ACC112 (cell line): ENCODE measurements around the gene CATSPERE.
A peak's percentile ranks its signal among the peaks of the same experiment; 100 is the strongest.

Experiments
- H2AFZ ChIP-seq: fragments of 200-600 bp; sonication (generic); one replicate; pipeline ENCODE4 v1.6.0; 2017; ENCODE audit warnings: antibody characterized with exemption, low read length; ENCODE audit not compliant: unreplicated experiment
- H3K27ac ChIP-seq: fragments of 200-600 bp; sonication (generic); 2 replicates; pipeline ENCODE4 v1.5.1; 2014; ENCODE audit warnings: low read depth, mild to moderate bottlenecking, antibody characterized with exemption, low read length, moderate library complexity
- H3K27me3 ChIP-seq: fragments of 200-600 bp; sonication (generic); 2 replicates; pipeline ENCODE4 v1.6.1; 2014; ENCODE audit warnings: mild to moderate bottlenecking, antibody characterized with exemption, low read length, moderate library complexity, mixed read lengths; ENCODE audit not compliant: insufficient read depth
- H3K36me3 ChIP-seq: fragments of 200-600 bp; sonication (generic); 2 replicates; pipeline ENCODE4 v1.6.1; 2016; ENCODE audit warnings: mild to moderate bottlenecking, antibody characterized with exemption, low read length, moderate library complexity, mixed read lengths; ENCODE audit not compliant: insufficient read depth
- H3K4me1 ChIP-seq: fragments of 200-600 bp; sonication (generic); one replicate; pipeline ENCODE4 v1.6.1; 2016; ENCODE audit warnings: low read length, mixed read lengths; ENCODE audit not compliant: insufficient read depth, unreplicated experiment, control insufficient read depth
- H3K4me3 ChIP-seq: fragments of 200-600 bp; sonication (generic); 2 replicates; pipeline ENCODE4 v1.5.1; 2014; ENCODE audit warnings: mild to moderate bottlenecking, low read depth, low read length
- H3K79me2 ChIP-seq: fragments of 200-600 bp; sonication (generic); one replicate; pipeline ENCODE4 v1.6.0; 2016; ENCODE audit warnings: low read length; ENCODE audit not compliant: control insufficient read depth, unreplicated experiment, insufficient read depth

The CATSPERE gene

GRCh38 chr1:244448279-244449036, 12.6 kb upstream of the CATSPERE start:
- H3K4me1 ChIP-seq, result peaks cover 50% of the 10 kb centered on the region
- no peaks in the 10 kb centered on the region for H3K27me3 ChIP-seq
- H3K27ac ChIP-seq, result no peak overlapping the region
- no peak overlapping the region; the same call in 1 of the 2 replicates for H3K4me3 ChIP-seq
- no peak overlapping the region for H2AFZ ChIP-seq
- no peaks in the 10 kb centered on the region; the same call in 1 of the 2 replicates for H3K36me3 ChIP-seq
- H3K79me2 ChIP-seq, result peaks cover 72% of the 10 kb centered on the region

GRCh38 chr1:244449936-244450508, 11.1 kb upstream of the CATSPERE start:
- Histone ChIP-seq H3K4me1 (peaks cover 50% of the 10 kb centered on the region), H2AFZ (no peak overlapping the region), H3K36me3 (no peaks in the 10 kb centered on the region; the same call in 1 of the 2 replicates), H3K4me3 (peak overlapping the region; percentile 86), H3K27me3 (no peaks in the 10 kb centered on the region), H3K27ac (peak overlapping the region; percentile 81), H3K79me2 (peaks cover 61% of the 10 kb centered on the region)

- Histone ChIP-seq H3K4me3 (peak overlapping the region; percentile 86), H3K27me3 (no peaks in the 10 kb centered on the region), H3K36me3 (no peaks in the 10 kb centered on the region; the same call in 1 of the 2 replicates), H2AFZ (peak overlapping the region; percentile 54), H3K4me1 (peaks cover 42% of the 10 kb centered on the region), H3K27ac (peak overlapping the region; percentile 81), H3K79me2 (peaks cover 53% of the 10 kb centered on the region)
Observed at GRCh38 chr1:244450597-244451538, 10.2 kb upstream of the CATSPERE start.

- Histone ChIP-seq H3K79me2 (peaks cover 47% of the 10 kb centered on the region), H3K36me3 (no peaks in the 10 kb centered on the region; the same call in 1 of the 2 replicates), H2AFZ (peak within 1 kb of the TSS; percentile 69), H3K27me3 (no peaks in the 10 kb centered on the region), H3K4me1 (peaks cover 35% of the 10 kb centered on the region), H3K27ac (peak within 1 kb of the TSS; percentile 81), H3K4me3 (peak within 1 kb of the TSS; percentile 86)
Observed at GRCh38 chr1:244451539-244451950, 9.5 kb upstream of the CATSPERE start, which contains the start of gene ADSS2. TSS of gene ADSS2 (minus strand) at chr1:244451909. CDS start at chr1:244451817, 92 bp downstream.

- Histone ChIP-seq H3K27ac (peak overlapping the region; percentile 81; the same call in 1 of the 2 replicates), H2AFZ (peak overlapping the region; percentile 69), H3K79me2 (peaks cover 41% of the 10 kb centered on the region), H3K27me3 (no peaks in the 10 kb centered on the region), H3K4me3 (peak overlapping the region; percentile 86), H3K36me3 (no peaks in the 10 kb centered on the region; the same call in 1 of the 2 replicates), H3K4me1 (peaks cover 32% of the 10 kb centered on the region)
Observed at GRCh38 chr1:244451951-244452795, 8.9 kb upstream of the CATSPERE start.

GRCh38 chr1:244454412-244454811, 6.7 kb upstream of the CATSPERE start:
- Histone ChIP-seq H3K4me1 (peaks cover 16% of the 10 kb centered on the region), H3K27me3 (no peaks in the 10 kb centered on the region), H3K4me3 (no peak overlapping the region), H3K27ac (no peak overlapping the region), H3K79me2 (peaks cover 20% of the 10 kb centered on the region), H3K36me3 (no peaks in the 10 kb centered on the region), H2AFZ (no peak overlapping the region)

- H3K79me2 ChIP-seq, result no peaks in the 10 kb centered on the region
- peaks cover 17% of the 10 kb centered on the region for H3K4me1 ChIP-seq
- no peaks in the 10 kb centered on the region for H3K36me3 ChIP-seq
- H3K27ac ChIP-seq, result no peak overlapping the region
- no peaks in the 10 kb centered on the region for H3K27me3 ChIP-seq
- H2AFZ ChIP-seq, result no peak overlapping the region
- H3K4me3 ChIP-seq, result no peak overlapping the region
Observed at GRCh38 chr1:244456586-244456985, 4.5 kb upstream of the CATSPERE start.

- no peak overlapping the region for H2AFZ ChIP-seq
- H3K4me1 ChIP-seq, result peaks cover 14% of the 10 kb centered on the region
- H3K79me2 ChIP-seq, result no peaks in the 10 kb centered on the region
- no peak overlapping the region for H3K4me3 ChIP-seq
- no peaks in the 10 kb centered on the region for H3K27me3 ChIP-seq
- H3K36me3 ChIP-seq, result no peaks in the 10 kb centered on the region
- no peak overlapping the region for H3K27ac ChIP-seq
Observed at GRCh38 chr1:244458781-244459180, 2.3 kb upstream of the CATSPERE start.

- Histone ChIP-seq H3K36me3 (no peaks in the 10 kb centered on the region), H3K27ac (no peak overlapping the region), H3K27me3 (no peaks in the 10 kb centered on the region), H3K79me2 (no peaks in the 10 kb centered on the region), H3K4me3 (peak overlapping the region; percentile 93; the same call in 1 of the 2 replicates), H2AFZ (no peak overlapping the region), H3K4me1 (peaks cover 10% of the 10 kb centered on the region)
Observed at GRCh38 chr1:244460197-244460596, 876 bp upstream of the CATSPERE start.
